Nephron (organoid): ENCODE data around the gene SHF.
A peak's percentile ranks its signal among the peaks of the same experiment; 100 is the strongest.

Experiments
- H3K27ac Mint-ChIP-seq, 3 experiments: 2 replicates each; pipeline ENCODE4 v1.8.0; 2020; ENCODE audit warnings: mixed read lengths in 3 of 3, mild to moderate bottlenecking in 2 of 3, moderate library complexity in 1 of 3
- H3K27me3 Mint-ChIP-seq: 2 replicates; pipeline ENCODE4 v1.8.0; 2021; ENCODE audit warnings: low read depth, mild to moderate bottlenecking, moderate library complexity, mixed read lengths
- H3K36me3 Mint-ChIP-seq: 2 replicates; pipeline ENCODE4 v1.8.0; 2020; ENCODE audit warnings: low read depth, mixed read lengths
- H3K4me1 Mint-ChIP-seq: 2 replicates; pipeline ENCODE4 v1.8.0; 2020; ENCODE audit warnings: mixed read lengths
- H3K4me3 Mint-ChIP-seq, 3 experiments: 2 replicates each; pipeline ENCODE4 v1.8.0; 2020; ENCODE audit warnings: mild to moderate bottlenecking in 3 of 3, mixed read lengths in 3 of 3, moderate library complexity in 2 of 3
- H3K9me3 Mint-ChIP-seq: 2 replicates; pipeline ENCODE4 v1.8.0; 2020; ENCODE audit warnings: mixed read lengths
- CTCF ChIP-seq, 3 experiments: fragments of 200-600 bp; sonication (generic); IDR thresholded peaks; one replicate each; pipeline ENCODE4 v1.5.0; 2021; ENCODE audit warnings: antibody characterized with exemption in 3 of 3; ENCODE audit not compliant: unreplicated experiment in 3 of 3

Gene SHF

GRCh38 chr15:45132844-45133560 lies 54.8 kb downstream of the SHF start:
- Mint-ChIP-seq H3K36me3 (no peaks in the 10 kb centered on the region), H3K4me1 (peaks cover 7% of the 10 kb centered on the region), H3K4me3 (no peak overlapping the region), H3K27me3 (peaks cover 90% of the 10 kb centered on the region), H3K27ac (no peak overlapping the region), H3K9me3 (no peaks in the 10 kb centered on the region)
- TF ChIP-seq CTCF (IDR thresholded peaks at IDR 0.05; ENCODE audit: unreplicated experiment in 3 of 3) = no peak

- Mint-ChIP-seq H3K4me3 (no peak overlapping the region), H3K36me3 (no peaks in the 10 kb centered on the region), H3K27me3 (peaks cover 89% of the 10 kb centered on the region), H3K4me1 (peaks cover 7% of the 10 kb centered on the region), H3K9me3 (no peaks in the 10 kb centered on the region), H3K27ac (no peak overlapping the region)
- TF ChIP-seq CTCF (IDR thresholded peaks at IDR 0.05; ENCODE audit: unreplicated experiment in 3 of 3) = no peak
These were observed 56.3 kb downstream of the SHF start for GRCh38 chr15:45131510-45131909.

GRCh38 chr15:45130291-45131000 lies 57.3 kb downstream of the SHF start:
- TF ChIP-seq CTCF (IDR thresholded peaks at IDR 0.05; ENCODE audit: unreplicated experiment in 3 of 3) = no peak
- Mint-ChIP-seq H3K4me3 (peak overlapping the region; percentile 52 to 67 (median 63)), H3K27me3 (peaks cover 93% of the 10 kb centered on the region), H3K9me3 (no peaks in the 10 kb centered on the region), H3K27ac (no peak overlapping the region), H3K4me1 (peaks cover 7% of the 10 kb centered on the region), H3K36me3 (no peaks in the 10 kb centered on the region)

GRCh38 chr15:45129651-45130129 lies 58.1 kb downstream of the SHF start, which contains the start of the genes DUOX1 and DUOXA1:
Gene DUOX1, plus strand, starts transcription at chr15:45129994. Its CDS starts 1,973 bp downstream, at chr15:45131967.
Gene DUOXA1, minus strand, starts transcription at chr15:45129879. Its CDS starts 6,865 bp downstream, at chr15:45123014.
- TF ChIP-seq CTCF (IDR thresholded peaks at IDR 0.05; ENCODE audit: unreplicated experiment in 3 of 3) = no peak
- H3K36me3 Mint-ChIP-seq = no peaks in the 10 kb centered on the region
- peaks cover 96% of the 10 kb centered on the region for H3K27me3 Mint-ChIP-seq
- H3K4me3 Mint-ChIP-seq = peak within 1 kb of the TSS; percentile 63 to 67 (median 65)
- peaks cover 2% of the 10 kb centered on the region for H3K9me3 Mint-ChIP-seq
- H3K4me1 Mint-ChIP-seq = peaks cover 7% of the 10 kb centered on the region
- H3K27ac Mint-ChIP-seq = no peak within 1 kb of the TSS

GRCh38 chr15:45128971-45129639 lies 58.7 kb downstream of the SHF start:
- H3K27ac Mint-ChIP-seq = no peak overlapping the region
- peaks cover 96% of the 10 kb centered on the region for H3K27me3 Mint-ChIP-seq
- H3K4me1 Mint-ChIP-seq = peaks cover 7% of the 10 kb centered on the region
- H3K36me3 Mint-ChIP-seq = no peaks in the 10 kb centered on the region
- peaks cover 2% of the 10 kb centered on the region for H3K9me3 Mint-ChIP-seq
- H3K4me3 Mint-ChIP-seq = peak overlapping the region; percentile 57 to 65 (median 64)
- no peak for TF ChIP-seq CTCF (IDR thresholded peaks at IDR 0.05; ENCODE audit: unreplicated experiment in 3 of 3)
